Measurements from ENCODE around the gene AGTR1. TPM values are rescaled to one million over a fixed set of nuclear protein-coding genes. Genes with fewer than 3 reads are reported as not detected.

The AGTR1 gene
- not detected for polyA plus RNA-seq

- Mint-ChIP-seq H3K4me1 (no peaks in the 10 kb centered on the region), H3K27me3 (ENCODE audit: low read depth in 3 of 3) (peaks cover 2 to 15% (median 15%) of the 10 kb centered on the region in 3 donors), H3K4me3 (no peak within 1 kb of the TSS), H3K27ac (no peak within 1 kb of the TSS), H3K9me3 (peaks cover 0 to 9% (median 6%) of the 10 kb centered on the region in 6 donors), H3K36me3 (peaks cover 0 to 7% (median 3%) of the 10 kb centered on the region in 3 donors)
- no peak for DNase-seq
These were observed at the start of gene AGTR1 for GRCh38 chr3:148697306-148698189. Gene AGTR1, plus strand, starts transcription at chr3:148697903. Its CDS starts 43,133 bp downstream, at chr3:148741036.

- H3K27me3 Mint-ChIP-seq (ENCODE audit: low read depth in 3 of 3) = peaks cover 0 to 3% (median 0%) of the 10 kb centered on the region in 3 donors
- no peaks in the 10 kb centered on the region for H3K4me1 Mint-ChIP-seq
- no peaks in the 10 kb centered on the region for H3K36me3 Mint-ChIP-seq
- H3K27ac Mint-ChIP-seq = no peak overlapping the region
- no peak overlapping the region for H3K4me3 Mint-ChIP-seq
- DNase-seq = no peak
- H3K9me3 Mint-ChIP-seq = peaks cover 0 to 14% (median 6%) of the 10 kb centered on the region in 6 donors
These were observed 48.9 kb upstream of the AGTR1 start for GRCh38 chr3:148648685-148649352.

GRCh38 chr3:148651549-148651948, 46.2 kb upstream of the AGTR1 start:
- no peak for DNase-seq
- no peaks in the 10 kb centered on the region for H3K4me1 Mint-ChIP-seq
- H3K27ac Mint-ChIP-seq = no peak overlapping the region
- peaks cover 0 to 3% (median 0%) of the 10 kb centered on the region in 3 donors for H3K27me3 Mint-ChIP-seq (ENCODE audit: low read depth in 3 of 3)
- H3K9me3 Mint-ChIP-seq = peaks cover 0 to 14% (median 5%) of the 10 kb centered on the region in 6 donors
- no peak overlapping the region for H3K4me3 Mint-ChIP-seq
- no peaks in the 10 kb centered on the region for H3K36me3 Mint-ChIP-seq

- Mint-ChIP-seq H3K36me3 (no peaks in the 10 kb centered on the region), H3K4me1 (no peaks in the 10 kb centered on the region), H3K4me3 (no peak overlapping the region), H3K27ac (no peak overlapping the region), H3K9me3 (peaks cover 2 to 19% (median 7%) of the 10 kb centered on the region in 6 donors), H3K27me3 (ENCODE audit: low read depth in 3 of 3) (peaks cover 0 to 2% (median under 1%) of the 10 kb centered on the region in 3 donors)
- DNase-seq = no peak
These were observed 43.3 kb upstream of the AGTR1 start for GRCh38 chr3:148654433-148654832.

- DNase-seq = no peak
- Mint-ChIP-seq H3K27me3 (ENCODE audit: low read depth in 3 of 3) (peaks cover 0 to 2% (median 1%) of the 10 kb centered on the region in 3 donors), H3K9me3 (peaks cover 2 to 18% (median 5%) of the 10 kb centered on the region in 6 donors), H3K27ac (no peak overlapping the region), H3K4me1 (no peaks in the 10 kb centered on the region), H3K4me3 (no peak overlapping the region), H3K36me3 (no peaks in the 10 kb centered on the region)
These were observed 40.2 kb upstream of the AGTR1 start for GRCh38 chr3:148657470-148657869.

GRCh38 chr3:148659512-148659911, 38.2 kb upstream of the AGTR1 start:
- Mint-ChIP-seq H3K27me3 (ENCODE audit: low read depth in 3 of 3) (peaks cover 0 to 2% (median 1%) of the 10 kb centered on the region in 3 donors), H3K4me1 (no peaks in the 10 kb centered on the region), H3K4me3 (no peak overlapping the region), H3K36me3 (no peaks in the 10 kb centered on the region), H3K9me3 (peaks cover 0 to 18% (median 3%) of the 10 kb centered on the region in 6 donors), H3K27ac (no peak overlapping the region)
- DNase-seq = no peak

- Mint-ChIP-seq H3K4me1 (no peaks in the 10 kb centered on the region), H3K36me3 (no peaks in the 10 kb centered on the region), H3K9me3 (peaks cover 0 to 5% (median 0%) of the 10 kb centered on the region in 6 donors), H3K27ac (no peak overlapping the region), H3K27me3 (ENCODE audit: low read depth in 3 of 3) (peaks cover 0 to 3% (median 0%) of the 10 kb centered on the region in 3 donors), H3K4me3 (no peak overlapping the region)
- DNase-seq = no peak
These were observed 17.4 kb upstream of the AGTR1 start for GRCh38 chr3:148680289-148680688.

- Mint-ChIP-seq H3K9me3 (peaks cover 0 to 5% (median 0%) of the 10 kb centered on the region in 6 donors), H3K27ac (no peak overlapping the region), H3K4me1 (no peaks in the 10 kb centered on the region), H3K36me3 (no peaks in the 10 kb centered on the region), H3K27me3 (ENCODE audit: low read depth in 3 of 3) (peaks cover 0 to 3% (median 0%) of the 10 kb centered on the region in 3 donors), H3K4me3 (no peak overlapping the region)
- DNase-seq = no peak
These were observed 16.6 kb upstream of the AGTR1 start for GRCh38 chr3:148681080-148681479.

- H3K4me3 Mint-ChIP-seq = no peak overlapping the region
- H3K27me3 Mint-ChIP-seq (ENCODE audit: low read depth in 3 of 3) = peaks cover 0 to 1% (median 0%) of the 10 kb centered on the region in 3 donors
- H3K9me3 Mint-ChIP-seq = peaks cover 0 to 5% (median 0%) of the 10 kb centered on the region in 6 donors
- H3K4me1 Mint-ChIP-seq = no peaks in the 10 kb centered on the region
- DNase-seq = no peak
- no peaks in the 10 kb centered on the region for H3K36me3 Mint-ChIP-seq
- no peak overlapping the region for H3K27ac Mint-ChIP-seq
These were observed 14.7 kb upstream of the AGTR1 start for GRCh38 chr3:148682997-148683396.

GRCh38 chr3:148694116-148694515, 3.6 kb upstream of the AGTR1 start:
- Mint-ChIP-seq H3K9me3 (peaks cover 1 to 10% (median 6%) of the 10 kb centered on the region in 6 donors), H3K36me3 (peaks cover 0 to 7% (median 3%) of the 10 kb centered on the region in 3 donors), H3K27me3 (ENCODE audit: low read depth in 3 of 3) (peaks cover 2 to 7% (median 7%) of the 10 kb centered on the region in 3 donors), H3K4me1 (no peaks in the 10 kb centered on the region), H3K4me3 (no peak overlapping the region), H3K27ac (no peak overlapping the region)
- DNase-seq = no peak

- DNase-seq = no peak
- H3K9me3 Mint-ChIP-seq = peaks cover 0 to 9% (median 5%) of the 10 kb centered on the region in 6 donors
- H3K4me1 Mint-ChIP-seq = no peaks in the 10 kb centered on the region
- H3K36me3 Mint-ChIP-seq = peaks cover 0 to 7% (median 3%) of the 10 kb centered on the region in 3 donors
- H3K27me3 Mint-ChIP-seq (ENCODE audit: low read depth in 3 of 3) = peaks cover 2 to 15% (median 15%) of the 10 kb centered on the region in 3 donors
- H3K27ac Mint-ChIP-seq = no peak overlapping the region
- H3K4me3 Mint-ChIP-seq = no peak overlapping the region
These were observed 597 bp downstream of the AGTR1 start for GRCh38 chr3:148698190-148698810.

GRCh38 chr3:148705314-148705713, 7.6 kb downstream of the AGTR1 start:
- no peak for DNase-seq
- H3K9me3 Mint-ChIP-seq = peaks cover 0 to 5% (median 0%) of the 10 kb centered on the region in 6 donors
- H3K4me1 Mint-ChIP-seq = no peaks in the 10 kb centered on the region
- H3K36me3 Mint-ChIP-seq = no peaks in the 10 kb centered on the region
- H3K27ac Mint-ChIP-seq = no peak overlapping the region
- no peak overlapping the region for H3K4me3 Mint-ChIP-seq
- H3K27me3 Mint-ChIP-seq (ENCODE audit: low read depth in 3 of 3) = peaks cover 0 to 3% (median 0%) of the 10 kb centered on the region in 3 donors

- Mint-ChIP-seq H3K9me3 (peaks cover 0 to 9% (median 0%) of the 10 kb centered on the region in 6 donors), H3K36me3 (no peaks in the 10 kb centered on the region), H3K27me3 (ENCODE audit: low read depth in 3 of 3) (peaks cover 0 to 4% (median 0%) of the 10 kb centered on the region in 3 donors), H3K4me1 (no peaks in the 10 kb centered on the region), H3K27ac (no peak overlapping the region), H3K4me3 (no peak overlapping the region)
- DNase-seq = no peak
These were observed 10.1 kb downstream of the AGTR1 start for GRCh38 chr3:148707601-148708380.
